SKM-1 treated with dmso at 0.1 percent for 144 hours (cell line): ENCODE data around the gene FXYD5.
A peak's percentile ranks its signal among the peaks of the same experiment; 100 is the strongest.

Experiments used
- DNase-seq: peaks from one replicate; lab custom pipeline; 2025; ENCODE audit not compliant: unreplicated experiment; lab: John Stamatoyannopoulos, UW

Gene FXYD5, protein sequence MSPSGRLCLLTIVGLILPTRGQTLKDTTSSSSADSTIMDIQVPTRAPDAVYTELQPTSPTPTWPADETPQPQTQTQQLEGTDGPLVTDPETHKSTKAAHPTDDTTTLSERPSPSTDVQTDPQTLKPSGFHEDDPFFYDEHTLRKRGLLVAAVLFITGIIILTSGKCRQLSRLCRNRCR

GRCh38 chr19:35154525-35155406, at the start of gene FXYD5:
Gene FXYD5 (plus strand): TSS chr19:35154735. CDS start chr19:35155551, 816 bp downstream.
- DNase-seq: peak; percentile 83

DNA sequence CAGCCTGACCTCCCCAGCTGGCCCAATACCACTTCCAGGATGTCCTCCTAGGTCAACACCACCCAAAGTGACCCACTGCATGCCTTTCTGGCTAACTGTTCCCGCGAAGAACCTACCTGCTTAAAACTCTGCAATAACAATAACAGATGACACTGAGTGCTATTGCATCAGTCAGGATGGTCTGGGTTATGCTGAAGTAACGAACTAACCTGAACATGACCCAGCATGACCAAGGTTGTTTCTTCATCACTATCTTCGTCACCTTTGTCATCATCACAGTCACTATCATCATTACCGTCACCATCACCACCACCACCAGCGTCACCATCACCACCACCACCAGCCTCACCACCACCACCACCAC, 49.5 kb upstream of the FXYD5 start:
- no peak for DNase-seq

- no peak for DNase-seq
These were observed 48.9 kb upstream of the FXYD5 start for GRCh38 chr19:35105411-35106290.

GRCh38 chr19:35106291-35106583, 48.3 kb upstream of the FXYD5 start:
- DNase-seq: no peak

- DNase-seq: no peak
These were observed 47.5 kb upstream of the FXYD5 start for GRCh38 chr19:35106898-35107541.

DNA sequence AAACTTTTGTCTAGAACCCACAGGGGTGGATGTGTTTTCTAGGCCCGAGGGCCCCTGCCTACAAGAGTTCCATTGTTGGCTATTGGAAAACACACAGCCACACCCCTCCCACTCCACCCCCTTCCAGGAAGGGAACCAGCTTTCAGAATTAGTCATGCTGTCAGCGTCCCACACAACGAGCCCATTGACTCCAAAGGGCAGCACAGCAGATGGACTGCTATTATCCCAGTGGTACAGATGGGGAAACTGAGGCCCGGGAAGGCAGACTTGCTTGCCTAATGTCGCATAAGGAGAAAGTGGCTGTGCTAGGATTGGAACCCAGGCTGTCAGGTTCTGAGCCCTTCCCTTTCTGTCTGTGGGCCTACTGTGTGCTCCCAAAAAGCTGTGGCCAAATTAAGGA, 47.0 kb upstream of the FXYD5 start:
- no peak for DNase-seq

DNA sequence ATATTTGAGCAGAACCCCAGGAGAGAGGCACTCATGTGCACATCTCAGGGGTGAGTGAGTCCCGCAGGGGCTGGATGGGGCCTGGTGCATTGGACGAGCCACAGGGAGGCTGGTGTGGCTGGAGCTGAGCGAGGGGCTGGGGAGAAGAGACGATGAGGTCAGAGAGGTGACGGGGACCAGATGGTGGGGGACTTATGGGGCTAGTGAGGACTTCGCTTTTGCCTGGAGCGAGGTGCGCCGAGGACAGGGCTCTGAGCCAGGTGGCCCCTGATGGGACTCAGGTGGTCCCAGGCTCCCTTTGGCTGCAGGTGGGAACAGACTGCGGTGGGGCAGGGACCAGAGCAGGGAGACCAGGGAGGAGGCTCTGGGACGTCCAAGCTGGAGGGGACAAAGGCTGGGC, 45.8 kb upstream of the FXYD5 start:
- no peak for DNase-seq

- DNase-seq: no peak
These were observed 45.0 kb upstream of the FXYD5 start for GRCh38 chr19:35109395-35110112.

GRCh38 chr19:35110974-35111373, 43.6 kb upstream of the FXYD5 start:
- no peak for DNase-seq

GRCh38 chr19:35112995-35113688, 41.4 kb upstream of the FXYD5 start:
- DNase-seq: no peak

DNA sequence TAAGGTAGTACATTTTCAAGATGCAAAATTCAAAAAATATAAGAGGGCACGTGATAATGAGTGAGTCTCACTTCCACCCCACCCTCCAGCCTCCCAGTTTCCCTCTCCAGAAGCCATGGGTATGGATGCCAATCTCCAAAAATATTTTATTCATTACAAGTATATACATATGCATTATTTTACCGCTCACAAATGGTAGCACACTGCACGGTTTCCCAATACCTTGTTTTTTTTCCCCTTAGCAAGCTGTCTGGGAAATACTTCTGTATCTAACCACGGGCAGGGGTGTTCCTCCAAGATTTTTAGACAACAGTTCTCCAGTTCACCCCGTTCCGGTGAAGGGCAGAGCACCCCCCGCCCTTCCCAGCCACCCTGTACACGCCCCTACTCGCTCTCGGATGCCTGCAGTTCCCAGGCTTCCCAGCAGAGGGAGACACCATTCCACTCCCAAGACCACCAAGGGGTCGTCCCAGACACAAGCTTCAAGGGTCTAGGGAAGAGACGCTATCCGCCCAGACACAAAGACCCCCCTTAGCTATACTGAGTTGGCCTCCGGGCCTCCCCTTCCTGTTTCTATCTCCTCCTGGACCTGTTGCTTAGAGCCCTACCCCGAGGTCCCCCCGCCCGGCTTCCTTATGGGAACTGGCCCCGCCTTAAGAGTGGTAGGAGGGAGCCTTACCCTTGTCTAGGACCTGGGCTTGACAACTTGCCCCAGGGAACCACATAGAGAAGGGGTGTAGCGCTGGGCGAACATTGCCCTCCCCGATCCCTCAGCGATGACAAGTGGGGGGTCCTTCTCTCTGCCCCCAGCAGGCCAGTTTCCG, 40.0 kb upstream of the FXYD5 start:
- peak; percentile 14 for DNase-seq

DNA sequence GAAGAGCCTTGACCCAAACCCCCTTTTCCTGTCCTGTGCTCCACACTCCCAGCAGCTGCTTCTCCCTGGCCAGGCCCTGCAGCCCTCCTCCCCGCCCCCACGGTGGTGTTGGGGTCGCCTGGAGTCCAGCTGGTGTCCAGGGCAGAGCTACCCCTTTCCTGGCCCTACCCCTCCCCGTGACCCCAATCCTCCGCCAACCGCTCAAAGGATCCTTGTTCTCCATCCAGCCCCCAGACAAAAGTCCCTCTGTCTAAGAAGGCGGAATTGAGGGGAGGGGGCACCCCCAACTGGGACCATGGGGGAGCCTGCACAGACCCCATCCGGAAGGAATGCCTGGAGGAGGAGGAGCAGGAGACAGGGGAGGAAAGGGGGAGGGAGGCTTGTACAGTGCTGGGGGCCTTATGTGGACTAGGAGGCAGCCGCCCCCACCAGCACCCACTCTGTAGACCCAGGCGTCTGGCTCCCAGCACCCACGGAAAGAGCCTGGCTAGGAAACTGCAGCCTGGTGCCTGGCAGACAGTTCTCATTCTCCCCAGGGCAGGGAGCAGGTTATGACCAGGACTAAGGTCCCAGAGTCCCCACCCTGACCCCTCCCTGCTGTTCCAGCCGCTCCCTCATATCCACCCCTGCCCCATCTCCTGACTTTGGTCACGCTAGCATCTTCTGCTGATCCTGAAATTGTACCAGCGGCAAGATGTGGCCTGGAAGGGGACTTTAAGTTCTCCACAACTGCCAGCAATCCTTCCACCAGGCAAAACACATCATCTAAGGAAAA, 39.2 kb upstream of the FXYD5 start, which contains the start of gene FXYD3:
Gene FXYD3, plus strand, starts transcription at position 647 of the 775 bp plus-strand sequence. CDS start 3,554 bp downstream, outside the sequence.
- DNase-seq: no peak

GRCh38 chr19:35116072-35116801, 38.3 kb upstream of the FXYD5 start:
- no peak for DNase-seq

GRCh38 chr19:35117116-35117515, 37.4 kb upstream of the FXYD5 start:
- no peak for DNase-seq

DNA sequence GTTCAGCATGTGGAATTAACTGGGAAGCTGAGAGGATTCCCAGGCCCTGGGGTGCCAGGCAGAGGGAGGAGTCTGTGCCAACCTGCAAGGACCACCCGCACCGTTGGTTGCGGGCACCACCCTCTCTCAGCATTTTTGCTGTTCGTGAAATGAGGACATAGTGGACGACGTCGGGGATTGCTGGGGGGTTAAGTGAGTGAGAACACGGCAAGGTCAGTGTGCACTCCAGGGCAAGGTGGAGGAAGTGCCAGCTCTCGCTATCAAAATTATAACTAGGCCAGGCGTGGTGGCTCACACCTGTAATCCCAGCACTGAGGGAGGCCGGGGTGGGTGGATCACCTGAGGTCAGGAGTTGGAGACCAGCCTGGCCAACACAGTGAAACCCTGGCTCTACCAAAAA, 36.7 kb upstream of the FXYD5 start:
- no peak for DNase-seq

- DNase-seq: no peak
These were observed 36.1 kb upstream of the FXYD5 start for GRCh38 chr19:35118268-35119020.

DNA sequence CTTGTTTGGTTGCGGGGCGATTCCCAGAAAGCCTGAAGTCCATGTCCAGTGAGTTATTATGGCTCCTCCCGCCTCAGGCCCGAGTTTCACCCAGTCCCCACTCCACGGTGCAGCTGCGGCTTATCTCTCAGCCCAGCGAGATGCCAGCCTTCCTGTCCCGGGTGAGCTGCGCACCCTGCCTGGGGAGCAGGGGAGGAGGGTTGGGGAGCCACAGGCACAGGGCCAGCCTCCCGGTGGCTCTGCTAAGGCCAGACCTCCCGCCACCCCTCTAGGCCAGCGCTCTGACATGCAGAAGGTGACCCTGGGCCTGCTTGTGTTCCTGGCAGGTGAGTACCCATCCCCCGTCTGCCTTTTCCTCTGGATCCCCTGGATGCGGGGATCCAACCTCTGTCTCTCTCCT, 35.4 kb upstream of the FXYD5 start:
- no peak for DNase-seq
